HepG2 (cell line): ENCODE measurements around the gene DENND5A. TPM values are rescaled to one million over a fixed set of nuclear protein-coding genes. Genes with fewer than 3 reads are reported as not detected.

Experiments used
- ATAC-seq: fragments of 200-7000 bp; cut with Tn5 transposase; 3 replicates; pipeline ENCODE4 v1.9.1; 2020; ENCODE audit warnings: mild to moderate bottlenecking, moderate library complexity
- BruUV-seq: library from RNA; stranded (reverse); fragments of 400-500 nt; replicated peaks from 2 replicates; lab custom pipeline; 2021; lab: Mats Ljungman, UMichigan
- CTCF ChIA-PET: fragments of 300-600 bp; formaldehyde crosslinking; extraction: SDS; loops from one replicate; lab custom pipeline; 2021; ENCODE audit warnings: low total read pairs, inconsistent platforms, low intra/inter-chr PET ratio; lab: Yijun Ruan, JAX
- POLR2A ChIA-PET: fragments of 350-600 bp; sonication (Branson Sonifier 250); formaldehyde crosslinking; loops from one replicate; lab custom pipeline; 2020; ENCODE audit warnings: antibody characterized with exemption, inconsistent platforms; lab: Yijun Ruan, JAX
- DNase-seq: peaks from one replicate; pipeline ENCODE4 v3.0.0-alpha.2; 2015; ENCODE audit warnings: low spot score
- FAIRE-seq: peaks from 3 replicates; lab custom pipeline; 2011; peaks lifted over from hg19 to GRCh38; lab: Jason Lieb, UNC
- H2AFZ ChIP-seq: one replicate; pipeline ENCODE4 v1.6.1; 2011; ENCODE audit warnings: low read length, inconsistent platforms
- H3K27ac ChIP-seq: fragments of 300-600 bp; 3 replicates; pipeline ENCODE4 v1.8.0; 2011; ENCODE audit warnings: mixed run types, mild to moderate bottlenecking, mixed read lengths, low read length, inconsistent platforms; ENCODE audit not compliant: insufficient read depth; ENCODE audit errors: extremely low read length
- H3K27me3 ChIP-seq, 2 experiments: fragments of 200-600 bp in 1 of 2; 2 replicates in 1 of 2; 3 replicates in 1 of 2; pipeline versions ENCODE4 v1.6.0 to v1.8.0; 2011; ENCODE audit warnings: low read length in 2 of 2, mild to moderate bottlenecking in 2 of 2, moderate library complexity in 2 of 2, inconsistent platforms in 1 of 2; ENCODE audit not compliant: insufficient read depth in 2 of 2, control insufficient read depth in 1 of 2
- H3K36me3 ChIP-seq, 2 experiments: fragments of 200-600 bp in 1 of 2; replicated peaks in 1 of 2; 2 replicates in 1 of 2; 3 replicates in 1 of 2; pipeline versions ENCODE4 v1.5.1 to v1.8.0; 2011; ENCODE audit warnings: low read length in 2 of 2, inconsistent platforms in 1 of 2; ENCODE audit not compliant: insufficient read depth in 2 of 2, control insufficient read depth in 1 of 2
- H3K4me1 ChIP-seq: 2 replicates; pipeline ENCODE4 v1.5.1; 2012; ENCODE audit warnings: low read length, inconsistent platforms; ENCODE audit not compliant: insufficient read depth
- H3K4me2 ChIP-seq: 2 replicates; pipeline ENCODE4 v1.6.0; 2011; ENCODE audit warnings: low read depth, low read length, inconsistent platforms
- H3K4me3 ChIP-seq, 3 experiments: fragments of 200-600 bp in 1 of 3; sonication (generic), shearing (Covaris generic) in 1 of 3; replicated peaks in 1 of 3; 2 replicates each; pipeline ENCODE4 v1.5.1; 2011 to 2016; ENCODE audit warnings: low read length in 3 of 3, inconsistent platforms in 2 of 3, low read depth in 2 of 3, mild to moderate bottlenecking in 2 of 3, control low read depth in 1 of 3, mixed read lengths in 1 of 3; ENCODE audit not compliant: insufficient read depth in 1 of 3
- H3K79me2 ChIP-seq: one replicate; pipeline ENCODE4 v1.6.1; 2011; ENCODE audit warnings: low read length, inconsistent platforms; ENCODE audit not compliant: insufficient read depth
- H3K9ac ChIP-seq: 2 replicates; pipeline ENCODE4 v1.6.0; 2011; ENCODE audit warnings: mild to moderate bottlenecking, low read depth, low read length, inconsistent platforms; ENCODE audit not compliant: insufficient read depth
- H3K9me3 ChIP-seq: 2 replicates; pipeline ENCODE4 v1.5.1; 2012; ENCODE audit warnings: mild to moderate bottlenecking, low read length
- H4K20me1 ChIP-seq: 2 replicates; pipeline ENCODE4 v1.6.0; 2011; ENCODE audit warnings: inconsistent platforms, mild to moderate bottlenecking, low read length, moderate library complexity; ENCODE audit not compliant: insufficient read depth
- RNF2 ChIP-seq: fragments of 450-650 bp; conservative IDR thresholded peaks from 2 replicates; pipeline ENCODE4 v1.6.1; 2016; ENCODE audit warnings: low read depth
- TBX3 ChIP-seq: fragments of 450-650 bp; IDR thresholded peaks from 2 replicates; pipeline ENCODE4 v1.6.1; 2017; ENCODE audit warnings: antibody characterized with exemption, mild to moderate bottlenecking, inconsistent platforms, borderline replicate concordance
- ZFP90 ChIP-seq: sonication (generic); formaldehyde crosslinking; IDR thresholded peaks from 2 replicates; pipeline ENCODE4 v1.8.0; 2022; ENCODE audit warnings: missing genetic modification reagents, mild to moderate bottlenecking, inconsistent platforms, borderline replicate concordance
- ZNF253 ChIP-seq: sonication (generic); formaldehyde crosslinking; IDR thresholded peaks from 2 replicates; pipeline ENCODE4 v1.8.0; 2022; ENCODE audit warnings: mild to moderate bottlenecking, missing genetic modification reagents, borderline replicate concordance
- ZNF652 ChIP-seq: IDR thresholded peaks from 2 replicates; pipeline ENCODE4 v1.6.1; 2016; ENCODE audit warnings: low read depth, borderline replicate concordance
- ZSCAN12 ChIP-seq: sonication (generic); formaldehyde crosslinking; IDR thresholded peaks from 2 replicates; pipeline ENCODE4 v1.9.0; 2021; ENCODE audit warnings: mild to moderate bottlenecking, missing genetic modification reagents
- WGBS: methylation state at CpG from one replicate; pipeline ENCODE4 v1.1.6; 2017; ENCODE audit warnings: low lambda C conversion rate; 5-methylcytosine and 5-hydroxymethylcytosine counted together
- in situ Hi-C: cut with HindIII; loops from 2 replicates; pipeline ENCODE4 v1.10.0; 2017; ENCODE audit warnings: low pct_unique_long_range_greater_than_20kb; ENCODE audit not compliant: extremely low pct_ligation_motif_present
- intact Hi-C: fragments of 100-400 bp; cut with micrococcal nuclease; formaldehyde crosslinking; loops from one replicate; pipeline ENCODE4 v1.10.0; 2022; ENCODE audit not compliant: unreplicated experiment
- polyA plus RNA-seq, 8 experiments: library from polyadenylated mRNA; depleted of rRNA in 3 of 8; stranded (reverse) in 7 of 8; unstranded in 1 of 8; fragments of >200 nt; fragmentation: Illumina TruSeq in 4 of 8; extraction: Trizol in 4 of 8; gene quantifications; 2 replicates each; pipeline versions ENCODE4 v1.2.1 to v1.2.3, GENCODE V29; 2011 to 2016; ENCODE audit warnings: low read depth in 4 of 8, missing spikeins in 1 of 8, mixed read lengths in 1 of 8; ENCODE audit not compliant: insufficient read depth in 1 of 8
- total RNA-seq, 5 experiments: library from RNA; depleted of rRNA; stranded (reverse); fragments of >200 nt; fragmentation: Illumina TruSeq; extraction: Trizol; gene quantifications; 2 replicates each; pipeline ENCODE4 v1.2.3, GENCODE V29; 2016; ENCODE audit warnings: low read depth in 1 of 5
- TF ChIP-seq, protein P1 (sequence below): sonication (generic); formaldehyde crosslinking; IDR thresholded peaks from 2 replicates; pipeline ENCODE4 v1.5.1; 2020; ENCODE audit warnings: missing genetic modification reagents, mild to moderate bottlenecking, borderline replicate concordance
- TF ChIP-seq, protein P2 (sequence below), 2 experiments: IDR thresholded peaks; 2 replicates each; pipeline ENCODE4 v1.6.1; 2011 to 2012; ENCODE audit warnings: low read length in 2 of 2, borderline replicate concordance in 1 of 2, low read depth in 1 of 2, mild to moderate bottlenecking in 1 of 2, moderate library complexity in 1 of 2
- TF ChIP-seq, protein P3 (sequence below): IDR thresholded peaks from 2 replicates; pipeline ENCODE4 v1.6.1; 2016; ENCODE audit warnings: mild to moderate bottlenecking, missing biosample characterization, missing genetic modification reagents

Gene DENND5A
- total and polyA plus RNA-seq, 2 of the 13 experiments (the other 11 are each of a cell fraction or from before 2014, with no cell fraction given): 63.3 to 145 TPM

DNA sequence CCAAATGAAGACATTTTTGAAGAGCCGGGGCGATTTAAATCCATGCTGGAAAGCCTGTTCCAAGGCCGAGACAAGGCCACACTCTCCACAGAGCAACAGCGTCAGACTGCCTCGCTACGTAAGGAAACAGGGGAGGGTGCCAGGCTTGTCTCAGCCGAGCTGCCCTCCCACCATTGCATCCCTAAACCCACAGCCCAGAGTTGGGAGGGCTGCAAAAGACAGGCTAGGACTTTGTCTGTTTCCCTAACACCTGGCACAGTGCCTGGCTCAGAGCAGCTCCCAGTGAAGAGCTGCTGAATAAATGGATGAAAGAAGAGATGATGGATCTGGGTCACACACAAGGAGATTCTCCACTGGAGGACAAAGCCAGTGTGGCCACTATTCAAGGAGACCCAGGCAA lies 122.4 kb downstream of the DENND5A start:
- BruUV-seq: no TSS peak
- TF ChIP-seq ZNF652 (CRISPR knock-in tag) (no peak), ZSCAN12 (CRISPR knock-in tag) (no peak), ZNF253 (CRISPR knock-in tag) (no peak), ZFP90 (no peak), RNF2 (no peak), TBX3 (no peak)
- TF ChIP-seq, protein P1, sequence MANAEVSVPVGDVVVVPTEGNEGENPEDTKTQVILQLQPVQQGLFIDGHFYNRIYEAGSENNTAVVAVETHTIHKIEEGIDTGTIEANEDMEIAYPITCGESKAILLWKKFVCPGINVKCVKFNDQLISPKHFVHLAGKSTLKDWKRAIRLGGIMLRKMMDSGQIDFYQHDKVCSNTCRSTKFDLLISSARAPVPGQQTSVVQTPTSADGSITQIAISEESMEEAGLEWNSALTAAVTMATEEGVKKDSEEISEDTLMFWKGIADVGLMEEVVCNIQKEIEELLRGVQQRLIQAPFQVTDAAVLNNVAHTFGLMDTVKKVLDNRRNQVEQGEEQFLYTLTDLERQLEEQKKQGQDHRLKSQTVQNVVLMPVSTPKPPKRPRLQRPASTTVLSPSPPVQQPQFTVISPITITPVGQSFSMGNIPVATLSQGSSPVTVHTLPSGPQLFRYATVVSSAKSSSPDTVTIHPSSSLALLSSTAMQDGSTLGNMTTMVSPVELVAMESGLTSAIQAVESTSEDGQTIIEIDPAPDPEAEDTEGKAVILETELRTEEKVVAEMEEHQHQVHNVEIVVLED: no peak
- TF ChIP-seq, protein P2, sequence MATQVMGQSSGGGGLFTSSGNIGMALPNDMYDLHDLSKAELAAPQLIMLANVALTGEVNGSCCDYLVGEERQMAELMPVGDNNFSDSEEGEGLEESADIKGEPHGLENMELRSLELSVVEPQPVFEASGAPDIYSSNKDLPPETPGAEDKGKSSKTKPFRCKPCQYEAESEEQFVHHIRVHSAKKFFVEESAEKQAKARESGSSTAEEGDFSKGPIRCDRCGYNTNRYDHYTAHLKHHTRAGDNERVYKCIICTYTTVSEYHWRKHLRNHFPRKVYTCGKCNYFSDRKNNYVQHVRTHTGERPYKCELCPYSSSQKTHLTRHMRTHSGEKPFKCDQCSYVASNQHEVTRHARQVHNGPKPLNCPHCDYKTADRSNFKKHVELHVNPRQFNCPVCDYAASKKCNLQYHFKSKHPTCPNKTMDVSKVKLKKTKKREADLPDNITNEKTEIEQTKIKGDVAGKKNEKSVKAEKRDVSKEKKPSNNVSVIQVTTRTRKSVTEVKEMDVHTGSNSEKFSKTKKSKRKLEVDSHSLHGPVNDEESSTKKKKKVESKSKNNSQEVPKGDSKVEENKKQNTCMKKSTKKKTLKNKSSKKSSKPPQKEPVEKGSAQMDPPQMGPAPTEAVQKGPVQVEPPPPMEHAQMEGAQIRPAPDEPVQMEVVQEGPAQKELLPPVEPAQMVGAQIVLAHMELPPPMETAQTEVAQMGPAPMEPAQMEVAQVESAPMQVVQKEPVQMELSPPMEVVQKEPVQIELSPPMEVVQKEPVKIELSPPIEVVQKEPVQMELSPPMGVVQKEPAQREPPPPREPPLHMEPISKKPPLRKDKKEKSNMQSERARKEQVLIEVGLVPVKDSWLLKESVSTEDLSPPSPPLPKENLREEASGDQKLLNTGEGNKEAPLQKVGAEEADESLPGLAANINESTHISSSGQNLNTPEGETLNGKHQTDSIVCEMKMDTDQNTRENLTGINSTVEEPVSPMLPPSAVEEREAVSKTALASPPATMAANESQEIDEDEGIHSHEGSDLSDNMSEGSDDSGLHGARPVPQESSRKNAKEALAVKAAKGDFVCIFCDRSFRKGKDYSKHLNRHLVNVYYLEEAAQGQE (IDR thresholded peaks at IDR 0.05; ENCODE audit: borderline replicate concordance in 1 of 2, low read depth in 1 of 2, low read length in 2 of 2): no peak
- TF ChIP-seq, protein P3, sequence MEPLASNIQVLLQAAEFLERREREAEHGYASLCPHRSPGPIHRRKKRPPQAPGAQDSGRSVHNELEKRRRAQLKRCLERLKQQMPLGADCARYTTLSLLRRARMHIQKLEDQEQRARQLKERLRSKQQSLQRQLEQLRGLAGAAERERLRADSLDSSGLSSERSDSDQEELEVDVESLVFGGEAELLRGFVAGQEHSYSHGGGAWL (CRISPR knock-in tag): no peak
- ChIA-PET POLR2A (no interaction called here), CTCF (no interaction called here)
- WGBS: 100% methylated on average over 7 of the region's 7 CpGs
- no peak for ATAC-seq
- intact Hi-C loops: no loop called here
- FAIRE-seq: no peak
- Histone ChIP-seq H3K9me3 (no peaks in the 10 kb centered on the region), H3K9ac (no peak overlapping the region), H3K4me3 (no peak overlapping the region), H2AFZ (no peak overlapping the region), H3K4me1 (peaks cover 20% of the 10 kb centered on the region; the same call in 1 of the 2 replicates), H4K20me1 (peaks cover 4% of the 10 kb centered on the region; the same call in 1 of the 2 replicates), H3K36me3 (peaks cover 45 to 91% of the 10 kb centered on the region in 2 experiments), H3K79me2 (no peaks in the 10 kb centered on the region), H3K27me3 (no peaks in the 10 kb centered on the region), H3K4me2 (no peak overlapping the region), H3K27ac (no peak overlapping the region)
- no peak for DNase-seq
- in situ Hi-C loops: no loop called here
